Measurements from ENCODE around the gene PRKAG2. TPM values are rescaled to one million over a fixed set of nuclear protein-coding genes. Genes with fewer than 3 reads are reported as not detected.

The PRKAG2 gene
- total RNA-seq, 2 experiments from 2014 or later: 39.3 to 42.3 TPM

DNA sequence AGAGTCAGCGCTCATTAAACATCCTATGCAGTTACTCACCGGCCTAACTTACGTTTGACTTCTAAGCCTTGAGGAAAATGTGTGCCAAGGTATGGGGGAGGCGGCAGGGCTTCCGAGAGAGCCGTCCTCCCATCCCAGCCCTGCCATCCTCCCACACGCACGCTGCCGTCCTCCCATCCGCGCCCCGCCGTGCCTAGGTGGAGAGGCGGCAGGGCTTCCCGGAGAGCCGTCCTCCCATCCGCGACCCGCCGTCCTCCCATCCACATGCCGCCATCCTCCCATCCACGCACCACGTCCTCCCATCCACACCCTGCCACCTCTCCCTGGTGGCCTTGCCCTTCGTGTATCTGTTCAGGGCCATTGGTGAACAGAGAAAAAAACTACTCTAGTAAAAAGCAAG, 162.7 kb downstream of the PRKAG2 start:
- Histone ChIP-seq H3K27ac (ENCODE audit: low read depth in 1 of 2, low read length in 2 of 2) (no peak overlapping the region), H3K4me3 (ENCODE audit: low read length) (no peak overlapping the region), H3K4me1 (ENCODE audit: insufficient read depth, low read length) (no peaks in the 10 kb centered on the region), H3K27me3 (ENCODE audit: control insufficient read depth in 1 of 2, insufficient read depth in 2 of 2, low read length in 2 of 2) (no peaks in the 10 kb centered on the region), H3K36me3 (ENCODE audit: insufficient read depth, low read length) (no peaks in the 10 kb centered on the region), H3K9me3 (ENCODE audit: control insufficient read depth in 1 of 2, insufficient read depth in 1 of 2, low read length in 2 of 2) (no peaks in the 10 kb centered on the region)
- H3K4me3 Mint-ChIP-seq: no peak overlapping the region
- peaks cover 5% of the 10 kb centered on the region for H3K4me1 Mint-ChIP-seq (ENCODE audit: low read depth)
- ATAC-seq (ENCODE audit: poor library complexity) (no peak), DNase-seq (no peak)
- no peaks in the 10 kb centered on the region for H3K27me3 Mint-ChIP-seq
- intact Hi-C loops (cut with DNase I, micrococcal nuclease): loop anchor here in 1 of 2 experiments (10.0 kb wide), 1 partner anchor 61 kb away; no protein-coding TSS in a partner anchor
- TF ChIP-seq, protein P1, sequence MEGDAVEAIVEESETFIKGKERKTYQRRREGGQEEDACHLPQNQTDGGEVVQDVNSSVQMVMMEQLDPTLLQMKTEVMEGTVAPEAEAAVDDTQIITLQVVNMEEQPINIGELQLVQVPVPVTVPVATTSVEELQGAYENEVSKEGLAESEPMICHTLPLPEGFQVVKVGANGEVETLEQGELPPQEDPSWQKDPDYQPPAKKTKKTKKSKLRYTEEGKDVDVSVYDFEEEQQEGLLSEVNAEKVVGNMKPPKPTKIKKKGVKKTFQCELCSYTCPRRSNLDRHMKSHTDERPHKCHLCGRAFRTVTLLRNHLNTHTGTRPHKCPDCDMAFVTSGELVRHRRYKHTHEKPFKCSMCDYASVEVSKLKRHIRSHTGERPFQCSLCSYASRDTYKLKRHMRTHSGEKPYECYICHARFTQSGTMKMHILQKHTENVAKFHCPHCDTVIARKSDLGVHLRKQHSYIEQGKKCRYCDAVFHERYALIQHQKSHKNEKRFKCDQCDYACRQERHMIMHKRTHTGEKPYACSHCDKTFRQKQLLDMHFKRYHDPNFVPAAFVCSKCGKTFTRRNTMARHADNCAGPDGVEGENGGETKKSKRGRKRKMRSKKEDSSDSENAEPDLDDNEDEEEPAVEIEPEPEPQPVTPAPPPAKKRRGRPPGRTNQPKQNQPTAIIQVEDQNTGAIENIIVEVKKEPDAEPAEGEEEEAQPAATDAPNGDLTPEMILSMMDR (IDR thresholded peaks at IDR 0.05): no peak
- H3K36me3 Mint-ChIP-seq (ENCODE audit: low read depth): peaks cover 23% of the 10 kb centered on the region
- CTCF ChIA-PET: no interaction called here
- no peak overlapping the region for H3K27ac Mint-ChIP-seq
- H3K9me3 Mint-ChIP-seq: no peaks in the 10 kb centered on the region
- POLR2A ChIA-PET: no interaction called here

DNA sequence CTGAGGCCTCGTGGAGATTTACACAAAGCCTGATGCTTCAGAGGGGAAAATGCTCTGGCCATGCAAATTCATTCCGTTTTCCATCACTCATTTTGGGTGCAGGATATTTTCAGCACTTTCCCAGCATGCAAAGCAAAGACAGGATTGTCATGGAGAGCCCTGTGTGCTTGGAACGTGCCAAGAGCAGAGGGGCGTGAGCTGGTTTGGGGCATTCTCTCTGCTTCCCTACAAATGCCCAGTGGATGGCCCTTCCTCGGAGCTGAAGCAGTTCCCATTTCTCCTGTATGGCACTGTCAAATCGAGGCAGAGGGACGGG, 164.1 kb downstream of the PRKAG2 start:
- no peak for DNase-seq
- intact Hi-C loops (cut with DNase I, micrococcal nuclease): loop anchor here in 1 of 2 experiments (10.0 kb wide), 1 partner anchor 62 kb away; no protein-coding TSS in a partner anchor

DNA sequence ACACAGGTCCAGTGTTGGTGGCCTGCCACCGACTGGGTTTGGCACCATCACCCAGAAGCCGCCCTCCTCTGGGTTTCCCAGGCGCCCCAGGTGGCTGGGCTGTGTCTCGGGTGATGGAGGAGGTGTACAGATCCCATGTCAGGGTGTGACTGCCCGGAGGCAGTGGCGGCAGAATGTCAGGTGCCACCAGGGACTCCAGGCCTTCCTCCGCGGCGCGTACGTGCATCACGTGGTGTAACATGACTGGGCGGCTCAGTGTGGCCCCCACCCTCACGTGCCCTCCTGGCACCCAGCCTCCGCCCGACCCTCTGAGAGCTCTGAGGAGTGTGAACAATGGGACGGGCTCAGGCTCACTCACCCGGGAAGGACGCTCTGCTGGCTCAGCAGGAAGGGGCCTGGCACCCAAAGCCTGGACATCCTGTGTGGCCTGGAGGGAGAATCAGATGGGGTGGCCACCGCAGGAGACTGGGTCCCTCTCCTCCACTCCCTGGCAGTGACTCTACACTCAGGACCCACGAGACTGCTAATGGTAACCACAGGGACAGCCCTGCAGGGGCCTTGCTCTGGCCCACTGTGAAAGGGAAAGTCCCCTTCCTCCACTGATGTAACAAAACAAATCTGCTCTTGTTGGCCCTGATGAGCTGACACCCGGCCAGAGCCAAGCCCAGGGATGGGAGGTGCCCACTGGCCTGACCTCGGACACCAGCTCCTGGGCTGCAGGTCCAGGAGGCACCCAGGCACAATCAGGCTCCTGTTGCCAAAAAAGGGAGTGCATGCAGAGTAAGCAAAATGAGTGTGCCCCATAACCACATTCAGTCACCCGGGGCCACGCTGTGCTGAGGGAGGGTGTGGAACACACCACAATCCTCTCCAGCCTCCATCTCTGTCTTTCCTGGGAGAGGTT, 164.8 kb downstream of the PRKAG2 start:
- Mint-ChIP-seq H3K27me3 (no peaks in the 10 kb centered on the region), H3K4me1 (ENCODE audit: low read depth) (peaks cover 5% of the 10 kb centered on the region), H3K4me3 (no peak overlapping the region), H3K9me3 (no peaks in the 10 kb centered on the region), H3K27ac (no peak overlapping the region), H3K36me3 (ENCODE audit: low read depth) (peaks cover 20% of the 10 kb centered on the region)
- H3K27ac ChIP-seq (ENCODE audit: low read depth in 1 of 2, low read length in 2 of 2): no peak overlapping the region
- peaks cover 3% of the 10 kb centered on the region for H3K36me3 ChIP-seq (ENCODE audit: insufficient read depth, low read length)
- TF ChIP-seq, protein P1 (IDR thresholded peaks at IDR 0.05): no peak
- ChIA-PET POLR2A (no interaction called here), CTCF (no interaction called here)
- H3K9me3 ChIP-seq (ENCODE audit: control insufficient read depth in 1 of 2, insufficient read depth in 1 of 2, low read length in 2 of 2): no peaks in the 10 kb centered on the region
- DNase-seq (no peak), ATAC-seq (ENCODE audit: poor library complexity) (no peak)
- intact Hi-C loops (cut with DNase I, micrococcal nuclease): loop anchor here in 1 of 2 experiments (10.0 kb wide), 1 partner anchor 63 kb away; no protein-coding TSS in a partner anchor
- no peaks in the 10 kb centered on the region for H3K27me3 ChIP-seq (ENCODE audit: control insufficient read depth in 1 of 2, insufficient read depth in 2 of 2, low read length in 2 of 2)
- no peaks in the 10 kb centered on the region for H3K4me1 ChIP-seq (ENCODE audit: insufficient read depth, low read length)
- H3K4me3 ChIP-seq (ENCODE audit: low read length): no peak overlapping the region

More for the DNA sequence above, 164.1 kb downstream of the PRKAG2 start:
- CTCF ChIA-PET: no interaction called here
- H3K4me3 ChIP-seq (ENCODE audit: low read length): no peak overlapping the region
- peaks cover 3% of the 10 kb centered on the region for H3K36me3 ChIP-seq (ENCODE audit: insufficient read depth, low read length)
- H3K27ac ChIP-seq (ENCODE audit: low read depth in 1 of 2, low read length in 2 of 2): no peak overlapping the region
- Mint-ChIP-seq H3K9me3 (no peaks in the 10 kb centered on the region), H3K4me1 (ENCODE audit: low read depth) (peaks cover 5% of the 10 kb centered on the region), H3K36me3 (ENCODE audit: low read depth) (peaks cover 22% of the 10 kb centered on the region), H3K27me3 (no peaks in the 10 kb centered on the region), H3K4me3 (no peak overlapping the region), H3K27ac (no peak overlapping the region)
- no peaks in the 10 kb centered on the region for H3K4me1 ChIP-seq (ENCODE audit: insufficient read depth, low read length)
- POLR2A ChIA-PET: no interaction called here
- TF ChIP-seq, protein P1 (IDR thresholded peaks at IDR 0.05): no peak
- ATAC-seq (ENCODE audit: poor library complexity): no peak
- no peaks in the 10 kb centered on the region for H3K27me3 ChIP-seq (ENCODE audit: control insufficient read depth in 1 of 2, insufficient read depth in 2 of 2, low read length in 2 of 2)
- no peaks in the 10 kb centered on the region for H3K9me3 ChIP-seq (ENCODE audit: control insufficient read depth in 1 of 2, insufficient read depth in 1 of 2, low read length in 2 of 2)
